GM12891 (cell line): ENCODE results near the gene KCNT1.

ENCODE experiments used
- PAX5 ChIP-seq: IDR thresholded peaks from 2 replicates; pipeline ENCODE4 v1.6.1; 2011; ENCODE audit warnings: low read length, moderate library complexity, mild to moderate bottlenecking; ENCODE audit not compliant: insufficient read depth, severe bottlenecking
- POLR2A ChIP-seq: IDR thresholded peaks from 2 replicates; pipeline ENCODE4 v1.6.1; 2011; ENCODE audit warnings: low read depth, low read length, control low read depth
- POLR2AphosphoS5 ChIP-seq: IDR thresholded peaks from 2 replicates; pipeline ENCODE4 v1.6.1; 2011; ENCODE audit warnings: low read depth, low read length, control low read depth
- POU2F2 ChIP-seq: IDR thresholded peaks from 2 replicates; pipeline ENCODE4 v1.6.1; 2011; ENCODE audit warnings: low read depth, mild to moderate bottlenecking, control low read depth, low read length, moderate library complexity
- TAF1 ChIP-seq: IDR thresholded peaks from 2 replicates; pipeline ENCODE4 v1.6.1; 2011; ENCODE audit warnings: low read depth, low read length, control low read depth

GRCh38 chr9:135690836-135691570 lies 11.0 kb upstream of the KCNT1 start:
- no peak for TF ChIP-seq POLR2A
- TF ChIP-seq PAX5, result no peak
- no peak for TF ChIP-seq TAF1
- no peak for TF ChIP-seq POLR2AphosphoS5
- no peak for TF ChIP-seq POU2F2
